MCF 10A (cell line): ENCODE data around the gene AGBL4. TPM values are rescaled to one million over a fixed set of nuclear protein-coding genes. Genes with fewer than 3 reads are reported as not detected.

Source experiments
- BruUV-seq: library from RNA; stranded (reverse); fragments of 400-500 nt; replicated peaks from 2 replicates; lab custom pipeline; 2021; lab: Mats Ljungman, UMichigan
- CTCF ChIA-PET: fragments of 300-600 bp; sonication (Branson Sonifier 250); formaldehyde crosslinking; extraction: SDS; loops from one replicate; lab custom pipeline; 2021; ENCODE audit warnings: antibody characterized with exemption, inconsistent platforms; lab: Yijun Ruan, JAX
- POLR2A ChIA-PET: fragments of 300-600, 350-650 bp; sonication (Branson Sonifier 250); formaldehyde crosslinking; extraction: SDS; loops from one replicate; lab custom pipeline; 2020; ENCODE audit warnings: antibody characterized with exemption, inconsistent platforms; lab: Yijun Ruan, JAX
- DNase-seq: peaks from one replicate; pipeline ENCODE4 v3.0.0-alpha.2; 2018; ENCODE audit not compliant: unreplicated experiment
- H3K27ac Mint-ChIP-seq: one replicate; pipeline ENCODE4 v1.8.0; 2022; ENCODE audit warnings: mild to moderate bottlenecking, low read depth, mixed read lengths; ENCODE audit not compliant: unreplicated experiment
- H3K27me3 Mint-ChIP-seq: one replicate; pipeline ENCODE4 v1.8.0; 2022; ENCODE audit warnings: mixed read lengths; ENCODE audit not compliant: insufficient read depth, unreplicated experiment
- H3K36me3 Mint-ChIP-seq: one replicate; pipeline ENCODE4 v1.8.0; 2022; ENCODE audit warnings: mild to moderate bottlenecking, moderate library complexity, mixed read lengths; ENCODE audit not compliant: insufficient read depth, unreplicated experiment
- H3K4me1 Mint-ChIP-seq: one replicate; pipeline ENCODE4 v1.8.0; 2022; ENCODE audit warnings: mixed read lengths; ENCODE audit not compliant: insufficient read depth, unreplicated experiment
- H3K4me3 Mint-ChIP-seq: one replicate; pipeline ENCODE4 v1.8.0; 2022; ENCODE audit warnings: mild to moderate bottlenecking, moderate library complexity, mixed read lengths; ENCODE audit not compliant: unreplicated experiment
- H3K9me3 Mint-ChIP-seq: one replicate; pipeline ENCODE4 v1.8.0; 2022; ENCODE audit warnings: mixed read lengths; ENCODE audit not compliant: unreplicated experiment
- CTCF ChIP-seq: fragments of 200-600 bp; IDR thresholded peaks from one replicate; pipeline ENCODE4 v1.8.0; 2022; ENCODE audit warnings: antibody characterized with exemption, mild to moderate bottlenecking; ENCODE audit not compliant: unreplicated experiment
- intact Hi-C: fragments of 100-400 bp; cut with micrococcal nuclease; formaldehyde crosslinking; loops from 2 replicates; pipeline ENCODE4 v1.14.1; 2022
- total RNA-seq: library from RNA; stranded (reverse); gene quantifications from 2 replicates; pipeline ENCODE4 v1.2.3, GENCODE V29; 2022

AGBL4 gene
- total RNA-seq, 1 experiment from 2014 or later = not detected

GRCh38 chr1:48608882-48609281 lies 1414.9 kb downstream of the AGBL4 start:
- no peak for TF ChIP-seq CTCF
- POLR2A ChIA-PET = no interaction called here
- H3K9me3 Mint-ChIP-seq = no peaks in the 10 kb centered on the region
- intact Hi-C loops = no loop called here
- CTCF ChIA-PET = interaction anchor here (0.9 to 1.5 kb wide), 2 partner anchors 69 to 209 kb away, joined by 3 to 4 read pairs; no protein-coding TSS in a partner anchor
- no TSS peak for BruUV-seq
- peaks cover 33% of the 10 kb centered on the region for H3K27me3 Mint-ChIP-seq
- H3K4me3 Mint-ChIP-seq = no peak overlapping the region
- H3K4me1 Mint-ChIP-seq = no peaks in the 10 kb centered on the region
- H3K27ac Mint-ChIP-seq = no peak overlapping the region
- no peaks in the 10 kb centered on the region for H3K36me3 Mint-ChIP-seq
- DNase-seq = no peak

- POLR2A ChIA-PET = no interaction called here
- H3K4me1 Mint-ChIP-seq = no peaks in the 10 kb centered on the region
- CTCF ChIA-PET = interaction anchor here (0.7 kb wide), 1 partner anchor 341 kb away, joined by 4 read pairs; no protein-coding TSS in a partner anchor
These were observed 1420.5 kb downstream of the AGBL4 start for GRCh38 chr1:48603222-48603621.

GRCh38 chr1:48602349-48602748 lies 1421.4 kb downstream of the AGBL4 start:
- Mint-ChIP-seq H3K4me1 (no peaks in the 10 kb centered on the region), H3K36me3 (no peaks in the 10 kb centered on the region), H3K9me3 (no peaks in the 10 kb centered on the region), H3K27me3 (peaks cover 14% of the 10 kb centered on the region), H3K4me3 (no peak overlapping the region), H3K27ac (no peak overlapping the region)
- intact Hi-C loops = no loop called here
- DNase-seq = no peak
- ChIA-PET POLR2A (no interaction called here), CTCF (interaction anchor here (1.3 kb wide), 1 partner anchor 94 kb away, joined by 5 read pairs; no protein-coding TSS in a partner anchor)
- TF ChIP-seq CTCF = no peak
- BruUV-seq = no TSS peak

More at GRCh38 chr1:48603222-48603621, 1420.5 kb downstream of the AGBL4 start:
- TF ChIP-seq CTCF = no peak
- H3K27me3 Mint-ChIP-seq = peaks cover 21% of the 10 kb centered on the region
- DNase-seq = no peak
- intact Hi-C loops = no loop called here
- H3K36me3 Mint-ChIP-seq = no peaks in the 10 kb centered on the region
- H3K27ac Mint-ChIP-seq = no peak overlapping the region
- no peaks in the 10 kb centered on the region for H3K9me3 Mint-ChIP-seq
- H3K4me3 Mint-ChIP-seq = no peak overlapping the region
- BruUV-seq = no TSS peak

- no peak for TF ChIP-seq CTCF
- CTCF ChIA-PET = interaction anchor here (0.9 to 1.4 kb wide), 2 partner anchors 9 to 97 kb away, joined by 3 to 4 read pairs; no protein-coding TSS in a partner anchor
- Mint-ChIP-seq H3K27me3 (peaks cover 6% of the 10 kb centered on the region), H3K9me3 (no peaks in the 10 kb centered on the region), H3K4me1 (no peaks in the 10 kb centered on the region), H3K4me3 (no peak overlapping the region), H3K36me3 (no peaks in the 10 kb centered on the region), H3K27ac (no peak overlapping the region)
- no peak for DNase-seq
- BruUV-seq = no TSS peak
- intact Hi-C loops = no loop called here
- POLR2A ChIA-PET = no interaction called here
These were observed 1423.6 kb downstream of the AGBL4 start for GRCh38 chr1:48600182-48600581.
